Suprapubic skin (tissue), 4 donors: ENCODE results near the gene MUC5AC. TPM values are rescaled to one million over a fixed set of nuclear protein-coding genes. Genes with fewer than 3 reads are reported as not detected.
"Not testable (repeated sequence)": the region's sequence is repeated elsewhere in the genome, so short reads cannot be mapped to it uniquely, and the experiment has no call there.

ENCODE experiments used
- DNase-seq, 2 donors: peaks; one replicate each; pipeline ENCODE4 v3.0.0-alpha.2; 2019; ENCODE audit warnings: low spot score in 2 of 2
- H3K27ac ChIP-seq: fragments of 200-600 bp; sonication (generic); one replicate; pipeline ENCODE4 v1.5.1; 2019
- H3K27me3 ChIP-seq: fragments of 200-600 bp; sonication (generic); one replicate; pipeline ENCODE4 v1.5.1; 2019
- H3K36me3 ChIP-seq: fragments of 200-600 bp; sonication (generic); one replicate; pipeline ENCODE4 v1.5.1; 2019
- H3K4me1 ChIP-seq: fragments of 200-600 bp; sonication (generic); one replicate; pipeline ENCODE4 v1.5.1; 2019
- H3K4me3 ChIP-seq: fragments of 200-600 bp; sonication (generic); one replicate; pipeline ENCODE4 v1.5.1; 2019; ENCODE audit warnings: mild to moderate bottlenecking
- H3K9me3 ChIP-seq: fragments of 200-600 bp; sonication (generic); one replicate; pipeline ENCODE4 v1.5.1; 2019
- EP300 ChIP-seq: sonication (generic); formaldehyde crosslinking; IDR thresholded peaks from one replicate; pipeline ENCODE4 v1.6.1; 2017; ENCODE audit warnings: antibody characterized with exemption
- POLR2A ChIP-seq, 2 donors: fragments of 450-650 bp; IDR thresholded peaks; one replicate each; pipeline ENCODE4 v1.6.1; 2017; ENCODE audit warnings: antibody characterized with exemption in 2 of 2, mild to moderate bottlenecking in 2 of 2, moderate library complexity in 2 of 2
- POLR2AphosphoS5 ChIP-seq, 3 donors: sonication (generic); formaldehyde crosslinking; IDR thresholded peaks; one replicate each; pipeline ENCODE4 v1.6.1; 2017; ENCODE audit warnings: antibody characterized with exemption in 3 of 3
- WGBS: methylation state at CpG from one replicate; pipeline ENCODE4 v1.1.5; 2018; 5-methylcytosine and 5-hydroxymethylcytosine counted together
- total RNA-seq, 4 donors: library from RNA; depleted of rRNA; stranded (reverse); fragments of >200 nt; gene quantifications; one replicate each; pipeline ENCODE4 v1.1.0, GENCODE V29; 2016
- TF ChIP-seq, protein P1 (sequence below), 2 donors: fragments of 200-600 bp in 1 of 2; fragments of 450-650 bp in 1 of 2; sonication (generic) in 1 of 2; IDR thresholded peaks; one replicate each; pipeline ENCODE4 v1.5.1; 2016 to 2019; ENCODE audit warnings: antibody characterized with exemption in 2 of 2, mild to moderate bottlenecking in 1 of 2, moderate library complexity in 1 of 2

The MUC5AC gene
- total RNA-seq, 4 donors from 2014 or later, result not detected

DNA sequence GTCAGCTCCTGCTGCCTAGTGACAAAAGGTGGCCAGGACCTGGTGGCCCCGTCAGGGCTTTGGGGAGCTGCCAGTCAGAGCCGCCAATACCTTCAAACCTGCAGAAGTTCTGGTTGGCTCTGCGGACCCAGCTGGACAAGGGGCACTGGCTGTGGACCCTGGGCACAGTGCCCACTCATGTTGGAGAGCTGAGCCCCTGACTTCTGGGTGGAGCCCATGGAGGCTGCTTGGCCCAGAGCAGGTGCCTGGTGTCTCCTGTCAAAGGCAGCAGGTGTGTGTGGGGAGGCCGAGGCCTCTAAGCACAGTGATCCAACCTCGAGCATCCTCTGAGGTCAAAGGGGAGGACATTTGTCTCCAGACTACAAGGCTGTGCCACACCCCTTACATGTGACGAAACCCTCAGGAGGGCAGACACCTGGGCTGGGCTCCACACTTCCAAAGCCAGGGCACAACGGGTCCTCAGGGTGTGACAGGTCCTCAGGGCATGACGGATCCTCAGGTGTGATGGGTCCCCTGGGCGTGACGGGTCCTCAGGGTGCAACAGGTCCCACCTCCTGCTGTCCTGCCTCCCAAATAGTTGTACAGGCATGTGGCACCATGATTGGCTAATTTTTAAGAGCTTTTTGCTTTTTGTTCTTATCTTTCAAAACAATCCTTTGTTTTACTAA lies 46.1 kb upstream of the MUC5AC start:
- no peaks in the 10 kb centered on the region for H3K4me1 ChIP-seq
- peaks cover 35% of the 10 kb centered on the region for H3K27me3 ChIP-seq
- H3K4me3 ChIP-seq, result no peak overlapping the region
- no peak for TF ChIP-seq EP300
- no peak for TF ChIP-seq POLR2A (IDR thresholded peaks at IDR 0.05)
- no peak for TF ChIP-seq POLR2AphosphoS5 (IDR thresholded peaks at IDR 0.05)
- TF ChIP-seq, protein P1, sequence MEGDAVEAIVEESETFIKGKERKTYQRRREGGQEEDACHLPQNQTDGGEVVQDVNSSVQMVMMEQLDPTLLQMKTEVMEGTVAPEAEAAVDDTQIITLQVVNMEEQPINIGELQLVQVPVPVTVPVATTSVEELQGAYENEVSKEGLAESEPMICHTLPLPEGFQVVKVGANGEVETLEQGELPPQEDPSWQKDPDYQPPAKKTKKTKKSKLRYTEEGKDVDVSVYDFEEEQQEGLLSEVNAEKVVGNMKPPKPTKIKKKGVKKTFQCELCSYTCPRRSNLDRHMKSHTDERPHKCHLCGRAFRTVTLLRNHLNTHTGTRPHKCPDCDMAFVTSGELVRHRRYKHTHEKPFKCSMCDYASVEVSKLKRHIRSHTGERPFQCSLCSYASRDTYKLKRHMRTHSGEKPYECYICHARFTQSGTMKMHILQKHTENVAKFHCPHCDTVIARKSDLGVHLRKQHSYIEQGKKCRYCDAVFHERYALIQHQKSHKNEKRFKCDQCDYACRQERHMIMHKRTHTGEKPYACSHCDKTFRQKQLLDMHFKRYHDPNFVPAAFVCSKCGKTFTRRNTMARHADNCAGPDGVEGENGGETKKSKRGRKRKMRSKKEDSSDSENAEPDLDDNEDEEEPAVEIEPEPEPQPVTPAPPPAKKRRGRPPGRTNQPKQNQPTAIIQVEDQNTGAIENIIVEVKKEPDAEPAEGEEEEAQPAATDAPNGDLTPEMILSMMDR (IDR thresholded peaks at IDR 0.05), result no peak
- DNase-seq, result peak; percentile 45 to 56
- H3K36me3 ChIP-seq, result no peaks in the 10 kb centered on the region
- no peak overlapping the region for H3K27ac ChIP-seq
- H3K9me3 ChIP-seq, result no peaks in the 10 kb centered on the region
- 79% methylated on average over 7 of the region's 10 CpGs for WGBS

DNA sequence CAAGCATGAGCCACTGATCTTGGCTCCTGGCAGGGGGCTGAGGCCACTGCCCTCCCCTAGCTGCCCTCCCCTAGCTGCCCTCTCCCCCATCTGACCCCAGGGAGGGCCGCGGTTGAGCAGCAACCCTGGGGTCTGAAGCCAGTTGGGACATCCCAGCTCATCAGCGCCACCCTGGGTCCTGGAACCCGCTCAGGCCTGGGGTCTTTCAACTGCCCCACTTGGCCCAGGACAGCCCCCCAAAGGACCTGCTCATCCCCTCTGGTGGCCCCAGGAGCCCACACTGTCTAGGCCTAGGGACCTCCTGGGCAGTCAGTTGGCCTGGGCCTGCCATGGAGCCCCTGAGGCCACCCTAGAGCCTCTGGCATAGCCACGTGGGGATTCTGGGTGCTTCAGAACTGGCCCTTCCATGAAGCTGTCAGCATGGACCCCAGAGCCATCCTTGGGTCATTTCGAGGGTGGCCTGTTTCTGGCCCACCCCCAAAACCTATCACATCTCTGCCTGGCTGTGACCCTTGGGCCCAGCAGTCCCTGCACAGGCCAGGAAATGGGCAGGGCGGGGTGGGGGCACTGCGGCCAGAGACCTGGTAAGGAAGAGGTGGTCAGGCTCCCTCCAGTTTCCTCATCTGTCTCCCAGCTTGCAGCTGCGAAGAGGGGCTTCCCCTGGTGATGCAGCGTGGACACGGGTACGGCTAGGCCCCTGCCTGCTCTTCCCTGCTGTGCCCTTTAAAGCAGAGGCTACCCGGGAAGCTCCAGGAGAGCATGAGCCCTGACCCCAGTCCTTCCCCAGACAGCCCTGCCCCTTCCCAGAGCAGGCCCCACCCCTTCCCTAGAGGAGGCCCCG lies 45.2 kb upstream of the MUC5AC start:
- TF ChIP-seq POLR2AphosphoS5 (IDR thresholded peaks at IDR 0.05) (no peak), EP300 (no peak), POLR2A (IDR thresholded peaks at IDR 0.05) (no peak)
- TF ChIP-seq, protein P1 (IDR thresholded peaks at IDR 0.05), result no peak
- peaks cover 27% of the 10 kb centered on the region for H3K27me3 ChIP-seq
- peak; percentile 38 to 56 for DNase-seq
- H3K27ac ChIP-seq, result no peak overlapping the region
- H3K4me1 ChIP-seq, result no peaks in the 10 kb centered on the region
- H3K4me3 ChIP-seq, result no peak overlapping the region
- WGBS, result no CpG with 5 or more reads among the region's 14 CpGs
- no peaks in the 10 kb centered on the region for H3K36me3 ChIP-seq
- no peaks in the 10 kb centered on the region for H3K9me3 ChIP-seq

DNA sequence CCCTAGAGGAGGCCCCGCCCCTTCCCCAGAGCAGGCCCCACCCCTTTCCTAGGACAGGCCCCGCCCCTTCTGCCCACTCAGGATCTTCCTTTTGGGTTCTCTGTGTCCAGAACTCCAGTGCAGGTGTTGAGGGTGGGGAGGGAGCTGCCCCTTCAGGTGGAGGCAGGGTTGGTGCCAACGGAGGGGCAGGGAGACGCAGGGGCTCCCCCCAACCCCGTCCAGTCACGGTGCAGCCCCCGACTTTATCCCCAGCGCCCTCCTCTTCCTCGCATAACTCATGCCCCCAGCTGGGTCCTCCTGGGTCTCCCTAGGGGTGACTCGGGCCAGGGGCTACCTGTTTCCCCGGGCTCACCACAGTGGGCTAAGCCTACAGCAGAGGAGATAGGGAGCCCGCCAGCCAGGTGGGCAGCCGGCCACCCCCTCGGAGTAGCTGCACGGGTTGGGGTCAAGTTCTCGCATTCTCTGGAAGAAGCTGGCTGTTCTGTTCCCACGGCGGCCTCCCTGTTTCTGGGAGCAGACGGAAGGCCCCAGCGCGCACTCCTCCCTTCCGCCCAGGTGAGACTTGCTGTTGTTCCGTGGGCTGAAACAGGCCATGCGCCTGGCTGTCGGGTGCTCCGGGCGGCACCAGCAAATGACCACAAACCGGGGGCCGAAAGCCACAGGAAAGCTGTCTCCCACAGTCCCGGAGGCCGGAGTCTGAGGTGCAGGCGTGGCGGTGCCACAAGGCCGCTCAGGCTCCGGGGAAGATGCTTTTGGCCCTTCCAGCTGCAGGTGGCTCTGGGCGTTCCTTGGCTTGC lies 44.1 kb upstream of the MUC5AC start:
- Histone ChIP-seq H3K4me3 (no peak overlapping the region), H3K4me1 (no peaks in the 10 kb centered on the region), H3K27ac (no peak overlapping the region), H3K36me3 (no peaks in the 10 kb centered on the region), H3K9me3 (no peaks in the 10 kb centered on the region), H3K27me3 (peaks cover 22% of the 10 kb centered on the region)
- WGBS, result 93% methylated on average over 24 of the region's 36 CpGs
- TF ChIP-seq POLR2AphosphoS5 (IDR thresholded peaks at IDR 0.05) (no peak), EP300 (no peak), POLR2A (IDR thresholded peaks at IDR 0.05) (no peak)
- TF ChIP-seq, protein P1 (IDR thresholded peaks at IDR 0.05), result no peak
- DNase-seq, result peak; percentile 46 to 75

DNA sequence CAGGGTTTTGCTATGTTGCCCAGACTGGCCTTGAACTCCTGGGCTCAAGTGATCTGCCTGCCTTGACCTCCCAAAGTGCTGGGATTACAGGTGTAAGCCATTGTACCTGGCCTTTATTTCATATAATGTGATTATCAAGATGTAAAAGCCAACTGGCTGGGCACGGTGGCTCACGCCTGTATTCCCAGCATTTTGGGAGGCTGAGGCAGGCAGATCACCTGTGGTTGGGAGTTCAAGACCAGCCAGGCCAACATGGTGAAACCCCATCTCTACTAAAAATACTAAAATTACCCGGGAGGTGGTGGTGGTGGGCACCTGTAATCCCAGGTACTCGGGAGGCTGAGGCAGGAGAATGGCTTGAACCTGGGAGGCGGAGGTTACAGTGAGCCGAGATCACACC lies 42.5 kb upstream of the MUC5AC start:
- H3K4me3 ChIP-seq, H3K36me3 ChIP-seq, H3K27ac ChIP-seq, H3K9me3 ChIP-seq, H3K4me1 ChIP-seq: not testable (repeated sequence)
- H3K27me3 ChIP-seq, result peaks cover 21% of the 10 kb centered on the region
- peak in 1 of 2 donors; percentile 60 for DNase-seq
- 90% methylated on average over 6 of the region's 6 CpGs for WGBS

DNA sequence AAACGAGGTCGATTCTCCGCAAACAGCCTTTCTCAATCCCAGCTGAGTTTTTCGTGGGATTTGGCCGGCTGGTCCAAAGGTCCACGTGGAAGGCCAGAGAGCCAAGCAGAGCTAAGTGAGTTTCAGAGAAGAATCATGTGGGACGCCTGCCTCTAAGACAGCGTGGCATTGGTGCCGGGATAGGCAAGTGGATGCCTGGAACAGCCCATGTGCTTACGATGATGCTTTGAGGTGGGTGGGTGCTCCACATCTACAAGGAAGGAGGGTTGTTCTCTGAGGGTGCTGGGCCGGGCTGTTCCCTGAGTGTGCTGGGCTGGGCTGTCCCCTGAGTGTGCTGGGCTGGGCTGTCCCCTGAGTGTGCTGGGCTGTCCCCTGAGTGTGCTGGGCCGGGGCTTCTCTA lies 41.6 kb upstream of the MUC5AC start:
- Histone ChIP-seq H3K27ac (no peak overlapping the region), H3K4me1 (no peaks in the 10 kb centered on the region), H3K4me3 (no peak overlapping the region), H3K27me3 (peaks cover 28% of the 10 kb centered on the region), H3K36me3 (no peaks in the 10 kb centered on the region), H3K9me3 (no peaks in the 10 kb centered on the region)
- 89% methylated on average over 12 of the region's 12 CpGs for WGBS
- TF ChIP-seq EP300 (no peak), POLR2A (IDR thresholded peaks at IDR 0.05) (no peak), POLR2AphosphoS5 (IDR thresholded peaks at IDR 0.05) (no peak)
- TF ChIP-seq, protein P1 (IDR thresholded peaks at IDR 0.05), result no peak
- peak; percentile 33 to 58 for DNase-seq
